Measurements from ENCODE around the gene PRSS16.
"Not testable (repeated sequence)": the region's sequence is repeated elsewhere in the genome, so short reads cannot be mapped to it uniquely, and the experiment has no call there.

PRSS16 gene

DNA sequence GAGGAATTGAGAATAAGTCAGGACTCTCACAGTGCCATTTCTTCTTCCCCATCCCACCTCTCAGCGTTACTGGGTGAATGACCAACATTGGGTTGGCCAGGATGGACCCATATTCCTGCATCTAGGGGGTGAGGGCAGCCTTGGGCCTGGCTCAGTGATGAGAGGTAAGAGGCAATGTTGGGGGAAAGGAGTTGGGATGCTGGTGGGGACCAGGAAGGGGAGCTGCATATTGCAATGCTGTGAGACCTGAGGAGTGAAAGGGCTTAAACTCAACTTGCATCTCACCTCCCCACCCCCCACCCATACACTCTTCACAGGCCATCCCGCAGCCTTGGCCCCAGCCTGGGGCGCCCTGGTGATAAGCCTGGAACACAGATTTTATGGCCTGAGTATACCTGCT, 1.3 kb downstream of the PRSS16 start:
- no peak for DNase-seq

DNA sequence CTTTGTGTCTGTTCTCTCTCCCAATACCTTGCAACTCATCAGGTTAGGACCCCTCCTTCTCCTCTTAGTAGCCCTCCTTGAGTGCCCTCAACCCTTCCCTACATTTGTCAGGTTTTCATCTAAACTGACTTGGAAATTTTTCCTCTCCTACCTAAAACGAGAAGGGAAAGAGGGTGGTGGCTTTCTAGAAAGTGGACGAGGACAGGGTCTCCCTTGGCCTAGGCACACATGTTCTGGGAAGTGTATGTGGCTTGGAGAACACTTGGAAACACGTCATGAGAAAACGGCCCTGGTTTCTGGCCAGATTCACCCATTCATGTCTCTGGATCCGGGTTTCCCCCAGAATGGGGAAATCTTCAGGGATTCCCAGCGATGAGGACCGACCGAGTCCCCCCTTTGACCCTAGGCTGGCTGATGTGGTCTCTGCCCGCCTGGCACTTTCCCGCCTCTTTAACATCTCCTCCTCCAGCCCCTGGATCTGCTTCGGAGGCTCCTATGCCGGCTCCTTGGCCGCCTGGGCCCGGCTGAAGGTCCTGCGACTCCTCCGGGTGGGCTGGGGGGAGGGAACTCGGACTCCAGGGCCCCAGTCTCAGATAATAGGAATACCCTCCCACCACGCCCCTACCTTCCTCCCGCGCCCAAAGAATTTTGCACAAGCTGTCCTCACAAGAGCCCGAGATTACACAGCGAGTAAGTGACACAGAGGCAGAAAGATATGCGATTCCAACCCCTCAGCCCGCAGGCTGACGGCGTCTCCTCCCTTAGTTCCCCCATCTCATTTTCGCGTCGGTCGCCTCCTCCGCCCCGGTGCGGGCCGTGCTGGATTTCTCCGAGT, 3.0 kb downstream of the PRSS16 start:
- no peak for DNase-seq

DNA sequence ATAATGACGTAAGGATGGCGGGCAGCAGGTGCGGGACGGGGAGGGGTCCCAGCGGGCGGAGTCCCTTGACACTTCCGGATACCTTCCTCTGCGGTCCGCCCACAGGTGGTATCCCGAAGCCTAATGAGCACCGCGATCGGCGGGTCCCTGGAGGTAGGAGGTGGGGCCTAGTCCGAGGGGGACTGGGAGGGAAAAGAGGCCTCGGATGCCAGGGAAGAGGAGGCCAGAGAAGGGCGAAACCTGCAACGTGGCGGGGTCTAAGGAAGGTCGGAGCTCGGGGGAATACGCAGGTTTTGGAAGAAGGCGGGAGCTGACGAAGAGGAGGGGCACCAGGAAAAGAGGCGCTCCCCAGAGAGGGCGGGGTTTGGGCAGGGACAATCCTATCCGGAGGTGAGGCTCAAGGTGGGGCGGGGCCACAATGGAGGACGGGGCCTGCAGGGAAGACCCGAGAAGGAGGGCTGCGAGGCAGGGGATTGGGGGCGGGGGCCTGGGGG, 3.7 kb downstream of the PRSS16 start:
- peak; percentile 85 for DNase-seq

DNA sequence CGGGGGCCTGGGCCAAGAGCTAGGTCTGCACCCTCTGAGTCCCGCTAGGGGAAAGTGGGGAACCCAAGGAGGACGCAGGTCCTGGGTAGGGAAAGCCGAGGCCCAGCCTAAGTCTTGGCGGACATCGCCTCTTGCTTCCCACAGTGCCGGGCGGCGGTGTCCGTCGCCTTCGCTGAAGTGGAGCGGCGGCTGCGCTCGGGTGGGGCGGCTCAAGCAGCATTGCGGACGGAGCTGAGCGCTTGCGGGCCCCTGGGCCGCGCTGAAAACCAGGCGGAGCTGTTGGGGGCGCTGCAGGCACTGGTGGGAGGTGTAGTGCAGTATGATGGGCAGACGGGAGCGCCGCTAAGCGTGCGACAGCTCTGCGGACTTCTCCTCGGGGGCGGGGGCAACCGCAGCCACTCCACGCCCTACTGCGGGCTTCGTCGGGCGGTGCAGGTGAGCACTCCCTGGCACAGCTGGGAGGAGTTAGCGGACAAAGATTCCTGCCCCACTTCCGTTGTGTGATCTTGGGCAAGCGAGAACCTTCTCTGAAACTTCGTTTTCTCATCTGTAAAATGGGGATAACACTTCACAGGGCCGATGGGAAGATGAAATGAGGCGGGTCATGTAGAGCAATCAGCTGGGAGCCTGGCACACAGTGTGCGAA, 4.2 kb downstream of the PRSS16 start:
- DNase-seq, result peak; percentile 82

DNA sequence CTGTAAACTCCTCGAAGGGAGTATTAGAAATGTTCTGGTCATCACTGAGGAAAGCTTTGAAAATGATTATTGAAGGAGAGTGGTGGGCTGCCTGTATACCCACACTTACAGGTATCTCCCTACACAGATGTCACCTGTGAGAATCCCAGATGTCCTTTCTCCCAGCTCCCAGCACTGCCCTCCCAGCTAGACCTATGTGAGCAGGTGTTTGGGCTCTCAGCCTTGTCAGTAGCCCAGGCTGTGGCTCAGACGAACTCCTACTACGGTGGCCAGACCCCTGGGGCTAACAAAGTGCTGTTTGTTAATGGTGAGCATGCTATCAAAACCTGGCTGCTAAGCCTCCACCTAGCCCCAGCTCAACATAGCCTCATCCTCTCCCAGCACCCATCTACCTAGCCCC, 7.1 kb downstream of the PRSS16 start:
- no peak for DNase-seq

DNA sequence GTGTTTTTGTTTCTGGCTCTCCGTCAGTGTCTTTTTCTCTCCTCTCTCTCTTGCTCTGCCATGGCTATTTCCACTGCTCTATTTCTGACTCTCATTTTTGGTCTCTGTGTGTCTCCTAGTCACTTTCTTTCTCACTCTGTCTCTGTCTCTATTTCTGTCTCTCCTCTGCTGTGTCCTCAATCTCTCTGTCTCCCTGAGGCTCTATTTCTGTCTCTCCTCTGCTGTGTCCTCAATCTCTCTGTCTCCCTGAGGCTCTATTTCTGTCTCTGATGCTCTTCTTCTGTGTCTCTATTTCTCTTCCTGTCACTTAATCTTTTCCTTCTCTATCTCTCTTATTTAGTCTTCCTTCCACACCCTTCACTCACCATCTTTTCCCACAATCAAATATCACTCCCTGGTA, 8.4 kb downstream of the PRSS16 start:
- no peak for DNase-seq

DNA sequence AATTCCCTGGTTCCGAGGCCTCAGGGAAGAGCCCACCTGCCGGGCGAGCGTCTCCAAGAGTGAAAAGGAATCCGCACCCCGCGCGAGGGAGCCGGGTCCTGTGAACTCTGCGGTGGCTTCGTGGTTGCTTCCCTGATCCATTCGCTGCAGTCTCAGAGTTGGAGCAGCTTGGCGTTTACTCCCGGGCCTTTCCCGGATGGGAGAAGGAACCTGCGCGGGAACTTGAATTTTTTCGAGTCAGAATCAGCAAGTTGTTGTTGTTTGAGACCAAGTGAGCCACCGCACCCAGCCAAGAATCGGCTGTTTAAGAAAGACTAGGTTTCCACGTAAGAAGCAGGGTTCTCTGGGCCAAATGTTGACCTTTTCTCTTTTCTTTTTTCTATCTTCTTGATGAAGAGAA, 12.9 kb downstream of the PRSS16 start:
- no peak for DNase-seq

DNA sequence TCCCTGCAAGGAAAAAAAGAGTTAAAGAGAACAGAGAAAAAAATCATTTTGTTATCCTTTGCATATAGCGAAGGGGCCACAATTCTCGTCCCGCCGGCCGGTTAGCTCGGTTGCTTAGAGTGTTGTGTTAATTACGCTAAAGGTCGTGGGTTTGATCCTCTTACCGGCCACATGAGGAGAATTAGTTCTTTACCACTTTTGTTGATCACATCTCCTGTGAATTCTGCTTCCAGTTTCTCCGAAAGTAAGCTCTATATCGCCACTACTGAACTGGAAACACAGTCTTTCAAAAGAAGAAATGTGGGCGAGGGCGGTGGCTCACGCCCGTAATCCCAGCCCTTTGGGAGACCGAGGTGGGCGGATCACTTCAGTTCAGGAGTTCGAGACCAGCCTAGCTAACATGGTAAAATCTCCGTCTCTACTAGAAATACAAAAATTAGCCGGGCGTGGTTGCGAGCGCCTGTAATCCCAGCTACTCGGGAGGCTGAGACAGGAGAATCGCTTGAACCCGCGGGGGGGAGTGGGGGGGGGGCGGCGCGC, 13.4 kb downstream of the PRSS16 start:
- no peak for DNase-seq

DNA sequence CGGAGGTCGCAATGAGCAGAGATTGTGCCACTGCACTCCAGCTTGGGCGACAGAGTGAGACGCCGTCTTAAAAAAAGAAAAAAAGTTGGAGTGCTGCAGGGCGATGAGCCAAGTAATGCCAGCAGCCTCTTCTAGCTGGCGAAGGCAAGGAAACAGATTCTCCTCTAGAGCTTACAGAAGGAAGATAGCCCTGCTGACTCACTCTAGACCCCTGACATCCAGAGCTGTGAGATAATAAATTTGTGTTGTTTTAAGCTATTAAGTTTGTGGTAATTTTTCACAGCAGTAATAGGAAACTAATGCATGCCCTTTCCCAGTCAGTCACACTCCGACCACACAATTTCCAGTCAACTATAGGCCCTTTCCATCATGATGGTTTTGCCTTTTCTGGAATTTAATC, 16.4 kb downstream of the PRSS16 start:
- DNase-seq, result no peak

DNA sequence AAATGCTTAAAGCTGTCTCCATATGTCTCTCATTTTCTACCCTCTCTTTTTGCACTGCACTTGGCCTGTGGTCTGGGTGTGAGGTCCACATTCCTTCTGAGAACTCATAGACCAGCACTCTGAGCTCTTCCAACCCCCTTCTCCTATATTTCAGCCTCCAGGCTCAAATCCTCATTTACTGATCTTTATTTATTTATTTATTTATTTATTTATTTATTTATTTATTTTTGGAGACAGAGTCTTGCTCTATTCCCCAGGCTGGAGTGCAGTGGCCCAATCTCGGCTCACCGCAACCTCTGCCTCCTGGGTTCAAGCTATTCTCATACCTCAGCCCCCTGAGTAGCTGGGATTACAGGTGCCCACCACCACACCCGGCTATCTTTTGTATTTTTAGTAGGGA, 19.5 kb downstream of the PRSS16 start:
- not testable (repeated sequence) for DNase-seq

DNA sequence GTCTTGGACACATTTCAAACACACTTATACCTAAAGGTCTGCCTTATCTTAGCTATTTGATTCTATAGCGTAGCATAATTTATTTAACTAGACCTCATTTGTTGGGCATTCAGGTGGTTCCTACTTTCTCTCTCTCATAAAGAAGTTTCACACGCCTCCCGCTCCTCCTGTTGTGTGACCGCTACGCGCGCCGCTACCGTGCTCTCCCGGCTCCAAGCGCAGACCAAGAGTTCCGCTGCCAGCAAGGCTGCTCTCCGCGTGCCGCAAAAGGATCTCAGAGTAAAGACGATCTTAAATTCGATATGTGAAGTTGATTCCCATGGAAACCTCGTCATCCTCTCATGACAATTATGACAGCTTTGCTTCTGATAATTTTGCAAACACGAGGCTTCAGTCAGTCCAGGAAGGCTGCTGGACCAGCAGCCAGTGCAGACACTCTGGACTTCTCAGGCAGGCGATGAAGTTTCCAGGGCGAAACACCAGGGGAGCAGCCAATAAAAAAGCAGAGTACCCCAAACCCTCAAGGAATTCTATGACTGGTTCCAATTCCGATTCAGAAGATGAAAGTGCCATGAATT, 20.4 kb downstream of the PRSS16 start:
- no peak for DNase-seq

DNA sequence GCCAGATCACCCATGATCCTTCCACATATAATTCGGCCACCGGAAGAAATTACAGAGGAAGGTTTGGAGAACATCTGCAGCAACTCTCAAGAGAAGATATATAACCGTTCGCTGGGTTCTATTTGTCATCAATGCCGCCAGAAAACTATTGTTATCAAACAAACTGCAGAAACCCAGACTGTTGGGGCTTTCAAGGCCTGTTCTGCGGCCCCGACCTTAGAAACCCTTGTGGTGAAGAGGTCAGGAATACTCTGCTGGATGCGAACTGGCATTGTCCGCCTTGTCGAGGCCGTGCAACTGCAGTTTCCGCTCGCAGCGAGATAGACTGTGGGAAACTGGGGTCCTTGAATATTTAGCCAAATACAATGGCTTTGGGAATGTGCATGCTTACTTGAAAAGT, 21.3 kb downstream of the PRSS16 start:
- DNase-seq, result no peak

DNA sequence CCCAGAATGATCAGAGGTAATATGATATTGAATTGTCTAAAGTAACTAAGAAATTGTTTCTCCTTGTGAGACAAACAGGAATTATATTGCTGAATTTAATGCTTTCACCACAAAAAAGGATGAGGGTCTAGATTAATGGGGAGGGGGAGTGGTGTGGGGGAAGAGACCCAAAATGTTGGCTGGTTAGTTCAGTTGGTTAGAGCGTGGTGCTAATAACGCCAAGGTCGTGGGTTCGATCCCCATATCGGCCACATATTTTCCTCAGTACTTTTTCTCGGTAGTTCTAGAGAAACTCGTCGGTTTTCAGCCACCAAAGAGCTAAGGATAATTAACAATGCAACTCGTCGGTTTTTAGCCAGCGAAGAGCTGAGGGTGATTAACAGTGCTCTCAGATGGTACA, 26.3 kb downstream of the PRSS16 start:
- DNase-seq, result no peak

DNA sequence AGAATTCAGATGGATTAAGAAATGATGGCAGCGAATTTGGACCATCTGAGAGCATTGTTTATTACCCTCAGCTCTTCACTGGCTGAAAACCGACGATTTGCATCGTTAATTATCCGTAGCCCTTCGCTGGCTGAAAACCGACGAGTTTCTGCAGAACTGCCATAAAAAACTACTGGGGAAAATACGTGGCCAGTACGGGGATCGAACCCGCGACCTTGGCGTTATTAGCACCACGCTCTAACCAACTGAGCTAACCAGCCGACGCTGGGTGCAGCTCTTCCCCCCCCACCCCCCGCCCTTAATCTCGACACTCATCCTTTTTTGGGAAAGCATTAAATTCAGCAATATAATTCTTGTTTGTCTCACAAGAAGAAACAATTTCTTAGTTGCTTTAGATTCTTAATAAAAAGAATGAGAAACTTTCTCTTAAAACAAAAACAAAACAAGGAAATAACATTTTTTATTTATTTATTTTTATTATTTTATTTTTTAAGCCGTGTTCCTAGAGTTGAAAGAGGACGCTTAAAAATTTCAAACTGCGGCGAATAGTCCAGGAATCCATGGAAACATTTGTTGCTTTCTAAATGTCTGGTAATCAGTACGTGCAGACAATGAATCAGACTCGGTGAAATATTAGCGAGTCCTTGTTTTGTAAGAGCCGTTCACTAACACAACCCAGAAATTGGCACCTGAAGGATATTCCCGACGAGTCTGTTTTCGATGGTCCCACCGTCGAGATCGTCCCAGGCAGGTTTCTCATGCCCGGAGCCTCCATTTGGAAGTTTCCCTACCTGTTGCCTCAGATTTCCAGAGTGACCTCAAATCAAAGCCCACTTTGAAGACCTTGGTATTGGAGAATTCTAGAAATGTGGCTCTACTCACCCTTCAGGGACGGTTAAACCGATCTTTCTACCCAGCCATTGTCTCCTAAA, 27.8 kb downstream of the PRSS16 start:
- peak; percentile 60 for DNase-seq

DNA sequence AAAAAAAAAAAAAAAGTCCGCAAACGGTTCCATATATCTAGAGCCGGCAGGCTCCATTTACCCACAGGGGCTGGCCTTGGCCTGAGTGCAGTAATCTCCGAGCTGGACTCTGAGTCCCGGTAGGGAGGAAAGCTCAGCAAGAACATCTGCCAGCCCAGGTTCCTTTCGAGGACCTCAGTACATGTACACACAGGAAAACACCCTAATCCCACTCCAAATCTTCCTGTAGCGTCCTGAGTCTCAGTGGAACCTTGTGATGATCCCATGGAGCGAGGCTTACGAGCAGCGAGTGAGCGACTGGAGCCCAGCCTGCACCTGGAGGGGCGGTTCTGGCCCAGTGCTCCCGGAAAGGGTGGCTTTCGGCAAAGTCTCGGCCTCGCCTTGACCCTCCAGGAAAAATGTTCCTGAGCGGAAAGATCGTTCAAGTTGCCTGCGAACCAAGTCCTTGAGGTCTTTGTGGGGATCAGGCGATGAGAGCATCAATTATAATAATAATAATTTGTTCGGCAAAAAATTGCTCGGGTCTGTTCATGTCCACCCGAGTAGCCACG, 32.1 kb downstream of the PRSS16 start:
- DNase-seq, result no peak

DNA sequence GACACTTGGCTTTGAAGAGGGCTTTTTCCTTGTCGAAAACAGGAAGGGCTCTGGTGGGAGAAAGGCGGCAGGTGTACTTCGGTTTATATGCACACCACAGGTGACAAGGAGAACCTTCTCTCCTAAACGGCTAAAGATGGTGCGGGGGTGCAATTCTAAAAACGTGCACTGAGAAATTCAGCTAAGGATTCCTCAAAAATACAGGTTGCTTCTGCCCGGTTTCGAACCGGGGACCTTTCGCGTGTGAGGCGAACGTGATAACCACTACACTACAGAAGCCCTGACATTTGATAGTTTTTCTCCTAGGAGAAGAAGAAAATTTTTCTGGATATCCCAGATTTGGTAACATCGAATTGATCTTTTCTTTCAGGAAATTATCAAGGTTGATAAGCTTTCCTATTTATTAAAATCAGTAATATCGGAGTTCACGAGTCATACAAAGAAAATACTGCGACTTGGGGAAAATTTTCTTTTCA, 32.6 kb downstream of the PRSS16 start:
- DNase-seq, result peak; percentile 66

DNA sequence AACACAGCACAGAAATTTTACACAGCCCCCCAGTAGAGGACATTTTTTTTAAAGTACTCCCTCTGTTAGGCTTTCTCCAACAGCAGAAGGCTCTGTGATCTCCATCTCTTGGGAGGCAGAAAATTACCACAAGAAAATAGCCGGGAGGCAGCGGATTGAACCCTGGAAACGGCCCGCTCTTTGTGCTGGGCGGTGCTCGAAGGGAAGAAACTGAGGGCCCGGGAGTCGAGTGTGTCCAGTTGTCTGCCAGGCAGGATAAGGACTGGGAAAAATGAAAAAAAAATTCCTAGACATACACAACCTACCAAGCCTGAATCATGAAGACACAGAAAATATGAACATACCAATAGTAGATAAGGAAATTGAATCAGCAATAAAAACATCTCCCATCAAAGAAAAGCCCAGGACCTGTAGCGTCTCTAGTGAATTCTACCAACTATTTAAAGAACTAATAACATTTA, 33.1 kb downstream of the PRSS16 start:
- no peak for DNase-seq

DNA sequence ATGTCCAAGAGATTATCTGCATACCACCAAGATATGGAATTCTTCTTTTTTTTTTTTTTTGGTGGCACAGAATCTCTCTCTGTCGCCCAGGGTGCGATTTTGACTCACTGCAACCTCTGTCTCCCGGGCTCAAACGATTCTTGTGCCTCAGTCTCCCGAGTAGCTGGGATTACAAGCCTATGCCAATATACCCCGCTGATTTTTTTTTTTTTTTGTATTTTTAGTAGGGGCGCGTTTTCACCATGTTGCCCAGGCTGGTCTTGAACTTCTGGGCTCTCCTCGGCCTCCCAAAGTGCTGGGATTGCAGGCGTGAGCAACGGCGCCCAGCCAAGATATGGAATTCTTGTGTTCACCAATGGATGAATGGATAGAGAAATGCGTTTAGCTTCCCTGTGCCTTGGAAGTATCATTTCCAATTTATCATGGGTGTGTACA, 33.6 kb downstream of the PRSS16 start:
- DNase-seq, result no peak

DNA sequence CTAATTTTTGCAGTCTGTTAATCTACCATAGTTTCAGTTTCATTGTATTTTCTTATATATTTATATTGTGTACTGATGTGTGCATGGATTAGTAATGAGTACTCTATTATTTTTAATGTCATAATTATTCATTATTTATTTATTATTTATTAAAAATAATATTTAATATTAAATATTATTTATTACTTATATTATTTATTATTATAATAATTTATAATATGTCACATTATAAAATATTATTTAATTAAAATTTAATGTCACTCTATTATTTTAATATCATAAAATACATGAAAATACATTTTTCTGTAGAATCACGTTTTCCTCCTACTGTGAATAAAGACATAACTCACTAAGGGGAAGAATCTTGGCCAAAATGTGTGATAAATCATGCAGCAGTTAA, 34.1 kb downstream of the PRSS16 start:
- DNase-seq, result no peak

DNA sequence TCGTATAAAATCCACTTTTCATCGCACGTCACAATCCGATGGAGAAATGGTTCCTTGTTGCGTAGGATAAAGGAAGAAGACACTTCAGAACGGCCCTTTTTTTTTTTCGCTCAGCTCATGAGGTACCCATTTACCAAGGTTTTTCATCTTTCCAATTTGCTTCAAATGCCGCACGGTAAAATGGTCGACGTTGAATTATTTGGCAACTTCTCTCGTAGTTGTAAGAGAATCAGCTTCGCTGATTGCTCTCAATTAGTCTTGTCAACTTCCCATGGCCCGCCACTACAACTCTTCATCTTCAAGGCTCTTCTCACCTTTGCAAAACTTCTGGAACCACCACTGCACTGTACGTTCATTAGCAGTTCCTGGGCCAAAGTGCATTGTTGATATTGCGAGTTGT, 35.8 kb downstream of the PRSS16 start:
- no peak for DNase-seq

DNA sequence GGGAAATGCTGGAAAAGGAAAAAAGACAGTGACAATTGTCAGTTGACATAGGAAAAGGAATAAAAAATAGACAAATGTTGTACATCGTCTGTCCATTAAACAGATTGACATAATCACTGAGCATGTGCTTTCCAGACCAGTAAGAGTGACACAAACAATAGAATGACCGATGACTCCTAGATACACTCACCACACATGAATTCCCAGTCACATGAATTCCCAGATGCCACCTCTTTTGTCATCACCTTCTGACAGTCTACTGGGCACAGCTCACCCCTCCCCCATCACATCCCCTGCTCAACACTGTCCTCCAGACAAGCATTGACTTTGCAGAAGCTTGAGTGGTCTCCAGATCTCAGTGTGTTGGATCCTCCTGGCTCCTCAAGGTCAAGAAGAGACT, 38.6 kb downstream of the PRSS16 start:
- DNase-seq, result no peak

DNA sequence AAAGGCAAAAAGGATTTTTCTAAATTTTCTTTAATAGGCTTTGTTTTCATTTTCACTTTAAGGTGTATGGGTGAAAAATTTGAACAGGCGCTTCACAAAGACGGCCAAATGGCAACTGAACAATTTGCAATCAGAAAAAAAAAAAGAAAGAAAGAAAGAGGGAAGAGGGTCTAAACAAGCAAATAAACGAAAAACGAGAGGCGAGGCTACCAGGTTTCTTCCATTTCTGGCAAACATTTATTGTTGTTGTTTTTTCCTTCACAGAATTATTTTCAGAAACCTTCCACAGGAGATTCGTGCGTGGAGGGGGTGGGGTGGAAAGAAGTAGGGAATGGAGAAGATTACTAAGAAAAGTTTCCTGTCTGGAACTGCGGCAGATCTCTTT, 40.2 kb downstream of the PRSS16 start:
- no peak for DNase-seq

All from activated CD4-positive, alpha-beta T cell treated with anti-CD3 and anti-CD28 coated beads for 48 hours (primary cell).